Measurements from ENCODE around the gene UGT1A4.

- TF ChIP-seq CTCF (conservative IDR thresholded peaks at IDR 0.05; ENCODE audit: low read length) (no peak), EZH2phosphoT487 (IDR thresholded peaks at IDR 0.05; ENCODE audit: borderline replicate concordance) (no peak)
Observed at GRCh38 chr2:233706720-233707119, 11.8 kb upstream of the UGT1A4 start.

Measured in Loucy (cell line).